PFSK-1 (cell line): ENCODE data around the gene ZMYND11.

Experiments
- FOXP2 ChIP-seq: optimal IDR thresholded peaks from 2 replicates; pipeline ENCODE3; 2011; ENCODE audit warnings: borderline replicate concordance, control low read depth, inconsistent platforms; ENCODE audit not compliant: insufficient read depth; ENCODE audit errors: extremely low read length, extremely low read depth
- POLR2AphosphoS5 ChIP-seq: IDR thresholded peaks from 2 replicates; pipeline ENCODE4 v1.6.1; 2012; ENCODE audit warnings: low read depth, mild to moderate bottlenecking, control low read depth, low read length, moderate library complexity
- REST ChIP-seq, 2 experiments: IDR thresholded peaks; 2 replicates each; pipeline versions ENCODE4 v1.6.1 to v1.8.0; 2011 to 2012; ENCODE audit warnings: low read depth in 2 of 2, low read length in 2 of 2, control low read depth in 1 of 2, inconsistent platforms in 1 of 2, mild to moderate bottlenecking in 1 of 2, moderate library complexity in 1 of 2; ENCODE audit not compliant: insufficient read depth in 1 of 2
- SIN3A ChIP-seq: IDR thresholded peaks from 2 replicates; pipeline ENCODE4 v1.6.1; 2012; ENCODE audit warnings: mild to moderate bottlenecking, low read length, moderate library complexity, borderline replicate concordance; ENCODE audit not compliant: insufficient read depth
- TAF1 ChIP-seq: IDR thresholded peaks from 2 replicates; pipeline ENCODE4 v1.6.1; 2012; ENCODE audit warnings: low read length, control low read depth, borderline replicate concordance; ENCODE audit not compliant: insufficient read depth

Gene ZMYND11

GRCh38 chr10:90161-90560 lies 45.1 kb upstream of the ZMYND11 start:
- no peak for TF ChIP-seq TAF1
- TF ChIP-seq POLR2AphosphoS5, result no peak
- TF ChIP-seq REST (IDR thresholded peaks at IDR 0.05; ENCODE audit: insufficient read depth in 1 of 2, low read depth in 2 of 2, low read length in 2 of 2), result no peak
- no peak for TF ChIP-seq SIN3A
- TF ChIP-seq FOXP2, result no peak

GRCh38 chr10:91313-91712 lies 43.9 kb upstream of the ZMYND11 start:
- TF ChIP-seq REST (IDR thresholded peaks at IDR 0.05; ENCODE audit: insufficient read depth in 1 of 2, low read depth in 2 of 2, low read length in 2 of 2) (no peak), SIN3A (no peak), FOXP2 (no peak), TAF1 (no peak), POLR2AphosphoS5 (no peak)

- TF ChIP-seq REST (IDR thresholded peaks at IDR 0.05; ENCODE audit: insufficient read depth in 1 of 2, low read depth in 2 of 2, low read length in 2 of 2) (no peak), FOXP2 (no peak), POLR2AphosphoS5 (no peak), SIN3A (no peak), TAF1 (no peak)
These were observed 43.1 kb upstream of the ZMYND11 start for GRCh38 chr10:92153-92552.

GRCh38 chr10:92846-93245 lies 42.4 kb upstream of the ZMYND11 start:
- TF ChIP-seq REST (IDR thresholded peaks at IDR 0.05; ENCODE audit: insufficient read depth in 1 of 2, low read depth in 2 of 2, low read length in 2 of 2) (no peak), FOXP2 (no peak), POLR2AphosphoS5 (no peak), TAF1 (no peak), SIN3A (no peak)

GRCh38 chr10:94613-95012 lies 40.6 kb upstream of the ZMYND11 start:
- TF ChIP-seq POLR2AphosphoS5 (no peak), TAF1 (no peak), SIN3A (no peak), FOXP2 (no peak), REST (IDR thresholded peaks at IDR 0.05; ENCODE audit: insufficient read depth in 1 of 2, low read depth in 2 of 2, low read length in 2 of 2) (no peak)
